Transverse colon (tissue), 4 donors: ENCODE results near the gene STK17A. TPM values are rescaled to one million over a fixed set of nuclear protein-coding genes. Genes with fewer than 3 reads are reported as not detected.

Experiments
- DNase-seq: peaks from one replicate; pipeline ENCODE4 v3.0.0-alpha.2; 2019
- H3K27ac ChIP-seq, 4 donors: fragments of 200-600 bp; sonication (generic); 2 replicates each; pipeline ENCODE4 v1.5.1; 2016 to 2018; ENCODE audit warnings: inconsistent platforms in 4 of 4
- H3K27me3 ChIP-seq: fragments of 200-600 bp; sonication (generic); 2 replicates; pipeline ENCODE4 v1.5.1; 2017; ENCODE audit warnings: inconsistent platforms
- H3K36me3 ChIP-seq, 4 donors: fragments of 200-600 bp; sonication (generic); 2 replicates each; pipeline ENCODE4 v1.5.1; 2017 to 2019; ENCODE audit warnings: inconsistent platforms in 4 of 4
- H3K4me1 ChIP-seq, 4 donors: fragments of 200-600 bp; sonication (generic); 2 replicates each; pipeline ENCODE4 v1.5.1; 2017 to 2020; ENCODE audit warnings: inconsistent platforms in 4 of 4
- H3K4me3 ChIP-seq, 4 donors: fragments of 200-600 bp; sonication (generic); 1 replicate in 1 of 4; 2 replicates in 3 of 4; pipeline versions ENCODE4 v1.5.1 to v1.6.1; 2017 to 2019; ENCODE audit warnings: inconsistent platforms in 4 of 4
- H3K9me3 ChIP-seq, 2 donors: fragments of 200-600 bp; sonication (generic); 2 replicates each; pipeline ENCODE4 v1.5.1; 2017 to 2019; ENCODE audit warnings: inconsistent platforms in 2 of 2
- EP300 ChIP-seq: sonication (generic); formaldehyde crosslinking; IDR thresholded peaks from one replicate; pipeline ENCODE4 v1.6.1; 2017; ENCODE audit warnings: antibody characterized with exemption, low read depth
- POLR2A ChIP-seq: fragments of 450-650 bp; IDR thresholded peaks from one replicate; pipeline ENCODE4 v1.6.1; 2016; ENCODE audit warnings: antibody characterized with exemption, mild to moderate bottlenecking, moderate library complexity
- POLR2AphosphoS5 ChIP-seq, 3 donors: sonication (generic); formaldehyde crosslinking; IDR thresholded peaks; one replicate each; pipeline ENCODE4 v1.6.1; 2016; ENCODE audit warnings: antibody characterized with exemption in 3 of 3
- WGBS, 2 donors: methylation state at CpG; one replicate each; pipeline ENCODE4 v1.1.5; 2018; ENCODE audit warnings: low coverage in 1 of 2; 5-methylcytosine and 5-hydroxymethylcytosine counted together
- in situ Hi-C, 4 donors: fragments of 200-750 bp; cut with MboI; loops; one replicate each; pipeline versions ENCODE4 v1.15.0 to v1.15.1; 2017; ENCODE audit warnings: low sequenced_read_pairs in 3 of 4, low pct_ligation_motif_present in 1 of 4, low pct_unique_long_range_greater_than_20kb in 1 of 4
- intact Hi-C: fragments of 100-400 bp; cut with DNase I; formaldehyde crosslinking; loops from one replicate; pipeline ENCODE4 v1.15.1; 2023; ENCODE audit warnings: low total_unique reads
- total RNA-seq, 4 donors: library from RNA; depleted of rRNA; stranded (reverse); fragments of >200 nt; gene quantifications; one replicate each; pipeline ENCODE4 v1.1.0, GENCODE V29; 2016
- TF ChIP-seq, protein P1 (sequence below), 5 experiments: fragments of 200-600 bp in 3 of 5; fragments of 450-650 bp in 2 of 5; sonication (generic) in 3 of 5; IDR thresholded peaks; 1 replicate in 2 of 5; 2 replicates in 3 of 5; pipeline ENCODE4 v1.5.1; 2016 to 2017; ENCODE audit warnings: antibody characterized with exemption in 5 of 5, inconsistent platforms in 3 of 5, mild to moderate bottlenecking in 2 of 5, moderate library complexity in 1 of 5

The STK17A gene
- total RNA-seq, 4 donors from 2014 or later: 6.0 to 35.7 (median 26.4) TPM

GRCh38 chr7:43588477-43589132 is 5.7 kb downstream of the STK17A start:
- no peaks in the 10 kb centered on the region for H3K27me3 ChIP-seq
- H3K4me3 ChIP-seq: no peak overlapping the region
- TF ChIP-seq POLR2A: no peak
- in situ Hi-C loops (loop anchor here in 3 of 4 donors (10.0 to 25.0 kb wide), 3 partner anchors 106 to 249 kb away; no protein-coding TSS in a partner anchor), intact Hi-C loops (loop anchor here (5.0 kb wide), 1 partner anchor 819 kb away; no protein-coding TSS in a partner anchor)
- no peaks in the 10 kb centered on the region for H3K9me3 ChIP-seq
- DNase-seq: no peak
- H3K36me3 ChIP-seq: no peaks in the 10 kb centered on the region
- H3K4me1 ChIP-seq: peaks cover 16 to 81% (median 69%) of the 10 kb centered on the region in 4 donors
- WGBS, 2 donors: 78 to 87% methylated on average over 3 to 5 of the region's 5 CpGs
- peak overlapping the region; percentile 54 to 74 (median 64) for H3K27ac ChIP-seq

- Histone ChIP-seq H3K9me3 (no peaks in the 10 kb centered on the region), H3K4me3 (no peak overlapping the region), H3K27ac (peak overlapping the region; percentile 54 to 74 (median 64)), H3K27me3 (no peaks in the 10 kb centered on the region), H3K4me1 (peaks cover 16 to 80% (median 68%) of the 10 kb centered on the region in 4 donors), H3K36me3 (no peaks in the 10 kb centered on the region)
- intact Hi-C loops: loop anchor here (5.0 kb wide), 1 partner anchor 818 kb away; no protein-coding TSS in a partner anchor
- no peak for DNase-seq
- TF ChIP-seq, protein P1, sequence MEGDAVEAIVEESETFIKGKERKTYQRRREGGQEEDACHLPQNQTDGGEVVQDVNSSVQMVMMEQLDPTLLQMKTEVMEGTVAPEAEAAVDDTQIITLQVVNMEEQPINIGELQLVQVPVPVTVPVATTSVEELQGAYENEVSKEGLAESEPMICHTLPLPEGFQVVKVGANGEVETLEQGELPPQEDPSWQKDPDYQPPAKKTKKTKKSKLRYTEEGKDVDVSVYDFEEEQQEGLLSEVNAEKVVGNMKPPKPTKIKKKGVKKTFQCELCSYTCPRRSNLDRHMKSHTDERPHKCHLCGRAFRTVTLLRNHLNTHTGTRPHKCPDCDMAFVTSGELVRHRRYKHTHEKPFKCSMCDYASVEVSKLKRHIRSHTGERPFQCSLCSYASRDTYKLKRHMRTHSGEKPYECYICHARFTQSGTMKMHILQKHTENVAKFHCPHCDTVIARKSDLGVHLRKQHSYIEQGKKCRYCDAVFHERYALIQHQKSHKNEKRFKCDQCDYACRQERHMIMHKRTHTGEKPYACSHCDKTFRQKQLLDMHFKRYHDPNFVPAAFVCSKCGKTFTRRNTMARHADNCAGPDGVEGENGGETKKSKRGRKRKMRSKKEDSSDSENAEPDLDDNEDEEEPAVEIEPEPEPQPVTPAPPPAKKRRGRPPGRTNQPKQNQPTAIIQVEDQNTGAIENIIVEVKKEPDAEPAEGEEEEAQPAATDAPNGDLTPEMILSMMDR (IDR thresholded peaks at IDR 0.05): no peak
- TF ChIP-seq EP300: no peak
- TF ChIP-seq POLR2A: no peak
- no peak for TF ChIP-seq POLR2AphosphoS5 (IDR thresholded peaks at IDR 0.05)
- in situ Hi-C loops: loop anchor here in 3 of 4 donors (10.0 to 25.0 kb wide), 3 partner anchors 106 to 248 kb away; no protein-coding TSS in a partner anchor
Measured at GRCh38 chr7:43589133-43589478, 6.2 kb downstream of the STK17A start.

DNA sequence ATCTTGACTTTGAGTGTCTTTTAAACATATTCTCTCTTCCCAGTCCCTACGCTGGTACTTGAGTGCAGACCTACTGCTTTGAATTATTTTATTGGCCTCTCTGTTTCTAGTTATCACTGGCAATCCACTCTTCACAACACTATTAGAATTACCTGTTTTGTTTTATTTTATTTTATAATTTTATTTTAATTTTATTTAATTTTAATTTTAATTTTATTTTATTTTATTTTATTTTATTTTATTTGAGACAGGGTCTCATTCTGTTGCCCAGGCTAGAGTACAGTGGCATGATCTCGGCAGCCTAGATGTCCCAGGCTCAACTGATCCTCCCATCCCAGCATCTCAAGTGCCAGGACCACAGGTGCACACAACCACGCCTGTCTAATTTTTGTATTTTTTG is 6.8 kb downstream of the STK17A start:
- intact Hi-C loops (loop anchor here (5.0 kb wide), 1 partner anchor 818 kb away; no protein-coding TSS in a partner anchor), in situ Hi-C loops (loop anchor here in 3 of 4 donors (10.0 to 25.0 kb wide), 3 partner anchors 105 to 248 kb away; no protein-coding TSS in a partner anchor)
- Histone ChIP-seq H3K27me3 (no peaks in the 10 kb centered on the region), H3K4me1 (peaks cover 11 to 78% (median 62%) of the 10 kb centered on the region in 4 donors), H3K27ac (peak overlapping the region; percentile 54 to 74 (median 64)), H3K36me3 (no peaks in the 10 kb centered on the region), H3K4me3 (no peak overlapping the region), H3K9me3 (no peaks in the 10 kb centered on the region)
- TF ChIP-seq, protein P1 (IDR thresholded peaks at IDR 0.05): no peak
- TF ChIP-seq POLR2AphosphoS5 (IDR thresholded peaks at IDR 0.05) (no peak), POLR2A (no peak), EP300 (no peak)
- no peak for DNase-seq
- 73 to 80% methylated on average over 2 to 3 of the region's 3 CpGs for WGBS, 2 donors

- intact Hi-C loops (no loop called here), in situ Hi-C loops (loop anchor here in 2 of 4 donors (25.0 kb wide), 1 partner anchor 246 kb away; no protein-coding TSS in a partner anchor)
- H3K4me3 ChIP-seq: no peak overlapping the region
- DNase-seq: no peak
- peaks cover 7 to 68% (median 49%) of the 10 kb centered on the region in 4 donors for H3K4me1 ChIP-seq
- H3K36me3 ChIP-seq: peaks cover 0 to 5% (median 0%) of the 10 kb centered on the region in 4 donors
- WGBS, 2 donors: 48 to 49% methylated on average over 2 of the region's 2 CpGs
- no peaks in the 10 kb centered on the region for H3K27me3 ChIP-seq
- peak overlapping the region; percentile 49 to 74 (median 64) for H3K27ac ChIP-seq
- no peak for TF ChIP-seq POLR2AphosphoS5 (IDR thresholded peaks at IDR 0.05)
- TF ChIP-seq EP300: no peak
- TF ChIP-seq, protein P1 (IDR thresholded peaks at IDR 0.05): no peak
- TF ChIP-seq POLR2A: no peak
- no peaks in the 10 kb centered on the region for H3K9me3 ChIP-seq
Measured at GRCh38 chr7:43590862-43591557, 8.1 kb downstream of the STK17A start.
